Measurements from ENCODE around the gene FFAR3. TPM values are rescaled to one million over a fixed set of nuclear protein-coding genes. Genes with fewer than 3 reads are reported as not detected.
A peak's percentile ranks its signal among the peaks of the same experiment; 100 is the strongest.

The FFAR3 gene
- total RNA-seq, 1 donor from 2014 or later, result not detected

DNA sequence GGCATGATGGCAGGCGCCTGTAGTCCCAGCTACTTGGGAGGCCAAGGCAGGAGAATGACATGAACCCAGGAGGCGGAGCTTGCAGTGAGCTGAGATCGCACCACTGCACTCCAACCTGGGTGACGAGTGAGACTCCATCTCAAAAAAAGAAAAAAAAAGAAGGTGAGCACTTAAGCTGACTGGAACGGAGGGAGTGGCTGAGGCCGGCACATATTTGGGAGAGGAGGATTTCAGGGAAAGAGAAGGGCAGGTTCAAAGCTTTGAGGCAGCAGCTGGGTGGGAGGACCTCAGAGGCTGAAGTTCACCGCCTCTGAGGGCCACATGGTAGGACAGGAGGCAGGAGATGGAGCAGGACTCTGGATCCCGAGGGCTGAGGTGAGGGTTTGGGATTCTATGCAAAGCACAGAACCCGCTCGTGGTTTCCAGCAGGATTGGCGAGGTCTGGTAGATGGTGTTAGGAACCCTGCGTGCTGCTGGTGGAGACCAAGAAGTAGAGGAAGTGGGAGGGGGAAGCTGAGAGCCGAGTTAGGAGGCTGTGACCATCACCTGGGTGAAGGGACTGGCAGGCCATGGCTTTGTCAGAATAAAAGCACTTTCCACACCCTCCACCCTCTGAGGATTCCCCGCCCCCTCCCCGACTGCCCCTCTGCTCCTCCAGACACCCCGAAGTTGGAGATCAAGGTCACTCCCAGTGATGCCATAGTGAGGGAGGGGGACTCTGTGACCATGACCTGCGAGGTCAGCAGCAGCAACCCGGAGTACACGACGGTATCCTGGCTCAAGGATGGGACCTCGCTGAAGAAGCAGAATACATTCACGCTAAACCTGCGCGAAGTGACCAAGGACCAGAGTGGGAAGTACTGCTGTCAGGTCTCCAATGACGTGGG lies 20.9 kb upstream of the FFAR3 start:
- no peak for DNase-seq (ENCODE audit: low spot score)
- Mint-ChIP-seq H3K4me1 (ENCODE audit: low read depth) (no peaks in the 10 kb centered on the region), H3K27ac (ENCODE audit: unreplicated experiment) (no peak overlapping the region), H3K27me3 (ENCODE audit: low read depth) (peaks cover 50% of the 10 kb centered on the region), H3K36me3 (ENCODE audit: low read depth) (no peaks in the 10 kb centered on the region), H3K9me3 (ENCODE audit: low read depth) (no peaks in the 10 kb centered on the region), H3K4me3 (ENCODE audit: unreplicated experiment) (no peak overlapping the region)
- TF ChIP-seq, protein P1, sequence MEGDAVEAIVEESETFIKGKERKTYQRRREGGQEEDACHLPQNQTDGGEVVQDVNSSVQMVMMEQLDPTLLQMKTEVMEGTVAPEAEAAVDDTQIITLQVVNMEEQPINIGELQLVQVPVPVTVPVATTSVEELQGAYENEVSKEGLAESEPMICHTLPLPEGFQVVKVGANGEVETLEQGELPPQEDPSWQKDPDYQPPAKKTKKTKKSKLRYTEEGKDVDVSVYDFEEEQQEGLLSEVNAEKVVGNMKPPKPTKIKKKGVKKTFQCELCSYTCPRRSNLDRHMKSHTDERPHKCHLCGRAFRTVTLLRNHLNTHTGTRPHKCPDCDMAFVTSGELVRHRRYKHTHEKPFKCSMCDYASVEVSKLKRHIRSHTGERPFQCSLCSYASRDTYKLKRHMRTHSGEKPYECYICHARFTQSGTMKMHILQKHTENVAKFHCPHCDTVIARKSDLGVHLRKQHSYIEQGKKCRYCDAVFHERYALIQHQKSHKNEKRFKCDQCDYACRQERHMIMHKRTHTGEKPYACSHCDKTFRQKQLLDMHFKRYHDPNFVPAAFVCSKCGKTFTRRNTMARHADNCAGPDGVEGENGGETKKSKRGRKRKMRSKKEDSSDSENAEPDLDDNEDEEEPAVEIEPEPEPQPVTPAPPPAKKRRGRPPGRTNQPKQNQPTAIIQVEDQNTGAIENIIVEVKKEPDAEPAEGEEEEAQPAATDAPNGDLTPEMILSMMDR (IDR thresholded peaks at IDR 0.05), result no peak

DNA sequence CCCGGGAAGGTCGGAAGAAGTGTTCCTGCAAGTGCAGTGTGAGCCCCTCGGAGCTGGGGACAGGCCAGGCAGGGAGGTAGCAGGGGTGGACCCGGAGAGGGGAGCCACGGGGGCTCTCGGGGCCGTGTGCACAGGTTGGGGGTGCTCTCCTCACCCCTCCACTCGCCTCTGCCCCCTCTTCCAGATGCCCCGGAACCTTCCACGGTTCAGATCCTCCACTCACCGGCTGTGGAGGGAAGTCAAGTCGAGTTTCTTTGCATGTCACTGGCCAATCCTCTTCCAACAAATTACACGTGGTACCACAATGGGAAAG lies 20.3 kb upstream of the FFAR3 start:
- DNase-seq (ENCODE audit: low spot score), result no peak
- Mint-ChIP-seq H3K27ac (ENCODE audit: unreplicated experiment) (no peak overlapping the region), H3K4me1 (ENCODE audit: low read depth) (no peaks in the 10 kb centered on the region), H3K27me3 (ENCODE audit: low read depth) (peaks cover 47% of the 10 kb centered on the region), H3K9me3 (ENCODE audit: low read depth) (no peaks in the 10 kb centered on the region), H3K36me3 (ENCODE audit: low read depth) (no peaks in the 10 kb centered on the region), H3K4me3 (ENCODE audit: unreplicated experiment) (no peak overlapping the region)
- TF ChIP-seq, protein P1 (IDR thresholded peaks at IDR 0.05), result no peak

DNA sequence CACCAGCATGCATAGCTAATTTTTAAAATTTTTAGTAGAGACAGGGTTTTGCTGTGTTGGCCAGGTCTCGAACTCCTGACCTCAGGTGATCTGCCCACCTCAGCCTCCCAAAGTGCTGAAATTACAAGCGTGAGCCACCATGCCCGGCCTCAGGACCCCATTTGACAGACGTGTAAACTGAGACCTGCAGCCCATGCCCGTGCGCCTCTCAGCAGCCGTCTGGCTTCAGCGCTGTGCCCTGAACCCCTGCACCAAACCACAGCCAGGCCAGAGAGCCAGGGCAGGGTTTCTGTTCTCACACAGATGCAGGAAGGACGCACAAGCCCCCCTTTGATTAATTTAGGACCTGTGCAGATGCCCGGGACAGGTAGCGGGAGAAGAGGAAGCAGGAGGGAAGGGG lies 17.8 kb upstream of the FFAR3 start:
- Mint-ChIP-seq H3K27ac (ENCODE audit: unreplicated experiment) (no peak overlapping the region), H3K4me1 (ENCODE audit: low read depth) (no peaks in the 10 kb centered on the region), H3K27me3 (ENCODE audit: low read depth) (peaks cover 37% of the 10 kb centered on the region), H3K36me3 (ENCODE audit: low read depth) (no peaks in the 10 kb centered on the region), H3K9me3 (ENCODE audit: low read depth) (no peaks in the 10 kb centered on the region), H3K4me3 (ENCODE audit: unreplicated experiment) (no peak overlapping the region)
- peak; percentile 54 for DNase-seq (ENCODE audit: low spot score)
- TF ChIP-seq, protein P1 (IDR thresholded peaks at IDR 0.05), result no peak

DNA sequence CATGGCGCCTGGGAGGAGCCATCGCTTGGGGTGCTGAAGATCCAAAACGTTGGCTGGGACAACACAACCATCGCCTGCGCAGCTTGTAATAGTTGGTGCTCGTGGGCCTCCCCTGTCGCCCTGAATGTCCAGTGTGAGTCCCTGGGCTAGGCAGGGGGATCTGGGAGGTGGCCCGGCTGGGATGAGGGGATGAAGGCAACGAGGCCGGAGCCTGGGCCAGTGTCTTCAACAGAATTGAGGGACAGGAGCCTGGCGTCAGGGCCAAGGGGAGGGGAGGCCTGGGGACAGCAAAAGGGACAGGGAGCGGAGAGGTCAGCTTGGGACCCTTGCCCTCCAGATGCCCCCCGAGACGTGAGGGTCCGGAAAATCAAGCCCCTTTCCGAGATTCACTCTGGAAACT lies 17.3 kb upstream of the FFAR3 start:
- H3K4me1 Mint-ChIP-seq (ENCODE audit: low read depth), result no peaks in the 10 kb centered on the region
- no peaks in the 10 kb centered on the region for H3K9me3 Mint-ChIP-seq (ENCODE audit: low read depth)
- H3K27ac Mint-ChIP-seq (ENCODE audit: unreplicated experiment), result no peak overlapping the region
- H3K36me3 Mint-ChIP-seq (ENCODE audit: low read depth), result no peaks in the 10 kb centered on the region
- H3K27me3 Mint-ChIP-seq (ENCODE audit: low read depth), result peaks cover 42% of the 10 kb centered on the region
- H3K4me3 Mint-ChIP-seq (ENCODE audit: unreplicated experiment), result no peak overlapping the region
- peak; percentile 74 for DNase-seq (ENCODE audit: low spot score)
- TF ChIP-seq, protein P1 (IDR thresholded peaks at IDR 0.05), result no peak

DNA sequence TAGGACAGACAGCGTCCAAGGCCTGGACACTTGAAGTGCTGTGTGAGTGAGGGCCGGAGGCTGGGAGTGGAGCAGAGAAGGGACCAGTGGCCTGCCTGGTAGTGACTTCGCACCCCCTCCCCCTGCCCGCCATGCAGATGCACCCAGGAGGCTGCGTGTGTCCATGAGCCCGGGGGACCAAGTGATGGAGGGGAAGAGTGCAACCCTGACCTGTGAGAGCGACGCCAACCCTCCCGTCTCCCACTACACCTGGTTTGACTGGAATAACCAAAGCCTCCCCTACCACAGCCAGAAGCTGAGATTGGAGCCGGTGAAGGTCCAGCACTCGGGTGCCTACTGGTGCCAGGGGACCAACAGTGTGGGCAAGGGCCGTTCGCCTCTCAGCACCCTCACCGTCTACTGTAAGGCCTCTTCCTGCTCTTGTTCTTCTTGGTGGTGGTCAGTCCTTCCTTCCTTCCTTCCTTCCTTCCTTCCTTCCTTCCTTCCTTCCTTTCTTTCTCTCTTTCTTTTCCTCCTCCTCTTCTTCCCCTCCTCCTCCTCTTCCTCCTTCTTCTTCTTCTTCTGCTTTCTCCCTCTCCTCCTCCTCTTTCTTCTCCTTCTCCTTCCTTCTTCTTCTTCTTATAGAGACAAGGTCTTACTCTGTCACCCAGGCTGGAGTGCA lies 16.6 kb upstream of the FFAR3 start:
- DNase-seq (ENCODE audit: low spot score), result peak; percentile 69
- H3K9me3 Mint-ChIP-seq (ENCODE audit: low read depth), result no peaks in the 10 kb centered on the region
- H3K4me1 Mint-ChIP-seq (ENCODE audit: low read depth), result no peaks in the 10 kb centered on the region
- H3K27me3 Mint-ChIP-seq (ENCODE audit: low read depth), result peaks cover 44% of the 10 kb centered on the region
- no peak overlapping the region for H3K27ac Mint-ChIP-seq (ENCODE audit: unreplicated experiment)
- no peaks in the 10 kb centered on the region for H3K36me3 Mint-ChIP-seq (ENCODE audit: low read depth)
- H3K4me3 Mint-ChIP-seq (ENCODE audit: unreplicated experiment), result no peak overlapping the region
- TF ChIP-seq, protein P1 (IDR thresholded peaks at IDR 0.05), result no peak
